Erythroblast (primary cell): ENCODE data around the gene SMC5.

ENCODE experiments used
- GATA1 ChIP-seq: IDR thresholded peaks from 2 replicates; pipeline ENCODE4 v1.6.1; 2011; ENCODE audit warnings: low read depth, mild to moderate bottlenecking, control low read depth, low read length, moderate library complexity
- POLR2A ChIP-seq: IDR thresholded peaks from 2 replicates; pipeline ENCODE4 v1.6.1; 2011; ENCODE audit warnings: mild to moderate bottlenecking, low read length

GRCh38 chr9:70228118-70228517 lies 30.7 kb upstream of the SMC5 start:
- no peak for TF ChIP-seq POLR2A
- TF ChIP-seq GATA1 = no peak
